Measurements from ENCODE around the gene C4B.
"Not testable (repeated sequence)": the region's sequence is repeated elsewhere in the genome, so short reads cannot be mapped to it uniquely, and the experiment has no call there.

Gene C4B

GRCh38 chr6:32037136-32037535 lies 22.5 kb downstream of the C4B start:
- DNase-seq (ENCODE audit: low spot score) = not testable (repeated sequence)

GRCh38 chr6:32037598-32038524 lies 23.3 kb downstream of the C4B start, which contains the start of gene CYP21A2:
CYP21A2 (plus strand) TSS chr6:32038415; CDS start chr6:32038423, 8 bp downstream.
- DNase-seq (ENCODE audit: low spot score) = not testable (repeated sequence)

DNA sequence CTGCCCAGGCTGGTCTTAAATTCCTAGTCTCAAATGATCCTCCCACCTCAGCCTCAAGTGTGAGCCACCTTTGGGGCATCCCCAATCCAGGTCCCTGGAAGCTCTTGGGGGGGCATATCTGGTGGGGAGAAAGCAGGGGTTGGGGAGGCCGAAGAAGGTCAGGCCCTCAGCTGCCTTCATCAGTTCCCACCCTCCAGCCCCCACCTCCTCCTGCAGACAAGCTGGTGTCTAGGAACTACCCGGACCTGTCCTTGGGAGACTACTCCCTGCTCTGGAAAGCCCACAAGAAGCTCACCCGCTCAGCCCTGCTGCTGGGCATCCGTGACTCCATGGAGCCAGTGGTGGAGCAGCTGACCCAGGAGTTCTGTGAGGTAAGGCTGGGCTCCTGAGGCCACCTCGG lies 24.3 kb downstream of the C4B start:
- not testable (repeated sequence) for DNase-seq (ENCODE audit: low spot score)

DNA sequence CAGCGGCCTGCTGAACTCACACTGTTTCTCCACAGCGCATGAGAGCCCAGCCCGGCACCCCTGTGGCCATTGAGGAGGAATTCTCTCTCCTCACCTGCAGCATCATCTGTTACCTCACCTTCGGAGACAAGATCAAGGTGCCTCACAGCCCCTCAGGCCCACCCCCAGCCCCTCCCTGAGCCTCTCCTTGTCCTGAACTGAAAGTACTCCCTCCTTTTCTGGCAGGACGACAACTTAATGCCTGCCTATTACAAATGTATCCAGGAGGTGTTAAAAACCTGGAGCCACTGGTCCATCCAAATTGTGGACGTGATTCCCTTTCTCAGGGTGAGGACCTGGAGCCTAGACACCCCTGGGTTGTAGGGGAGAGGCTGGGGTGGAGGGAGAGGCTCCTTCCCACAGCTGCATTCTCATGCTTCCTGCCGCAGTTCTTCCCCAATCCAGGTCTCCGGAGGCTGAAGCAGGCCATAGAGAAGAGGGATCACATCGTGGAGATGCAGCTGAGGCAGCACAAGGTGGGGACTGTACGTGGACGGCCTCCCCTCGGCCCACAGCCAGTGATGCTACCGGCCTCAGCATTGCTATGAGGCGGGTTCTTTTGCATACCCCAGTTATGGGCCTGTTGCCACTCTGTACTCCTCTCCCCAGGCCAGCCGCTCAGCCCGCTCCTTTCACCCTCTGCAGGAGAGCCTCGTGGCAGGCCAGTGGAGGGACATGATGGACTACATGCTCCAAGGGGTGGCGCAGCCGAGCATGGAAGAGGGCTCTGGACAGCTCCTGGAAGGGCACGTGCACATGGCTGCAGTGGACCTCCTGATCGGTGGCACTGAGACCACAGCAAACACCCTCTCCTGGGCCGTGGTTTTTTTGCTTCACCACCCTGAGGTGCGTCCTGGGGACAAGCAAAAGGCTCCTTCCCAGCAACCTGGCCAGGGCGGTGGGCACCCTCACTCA lies 25.0 kb downstream of the C4B start:
- DNase-seq (ENCODE audit: low spot score) = not testable (repeated sequence)

- not testable (repeated sequence) for DNase-seq (ENCODE audit: low spot score)
These were observed 25.9 kb downstream of the C4B start for GRCh38 chr6:32040299-32041049.

DNA sequence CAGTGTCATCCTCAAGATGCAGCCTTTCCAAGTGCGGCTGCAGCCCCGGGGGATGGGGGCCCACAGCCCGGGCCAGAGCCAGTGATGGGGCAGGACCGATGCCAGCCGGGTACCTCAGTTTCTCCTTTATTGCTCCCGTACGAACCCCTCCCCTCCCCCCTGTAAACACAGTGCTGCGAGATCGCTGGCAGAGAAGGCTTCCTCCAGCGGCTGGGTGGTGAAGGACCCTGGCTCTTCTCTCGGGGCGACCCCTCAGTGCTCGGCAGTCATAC lies 26.4 kb downstream of the C4B start:
- not testable (repeated sequence) for DNase-seq (ENCODE audit: low spot score)

DNA sequence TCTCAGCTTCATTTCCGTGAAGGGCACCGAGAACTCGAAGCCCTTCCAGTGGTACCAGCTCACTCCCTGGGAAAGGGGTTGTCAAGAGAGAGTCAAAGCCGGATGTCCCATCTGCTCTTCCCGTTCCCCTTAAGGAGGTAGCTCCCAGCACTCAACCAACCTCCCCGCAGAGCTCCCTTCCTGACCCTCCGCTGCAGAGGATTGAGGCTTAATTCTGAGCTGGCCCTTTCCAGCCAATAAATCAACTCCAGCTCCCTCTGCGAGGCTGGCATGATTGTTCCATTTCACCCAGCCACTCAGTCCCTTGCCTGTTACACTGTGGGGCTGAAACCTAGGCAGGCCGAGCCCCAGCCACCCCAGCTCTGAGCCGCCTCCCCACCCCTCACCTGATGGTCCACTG lies 26.8 kb downstream of the C4B start:
- not testable (repeated sequence) for DNase-seq (ENCODE audit: low spot score)

GRCh38 chr6:32042276-32042675 lies 27.7 kb downstream of the C4B start:
- not testable (repeated sequence) for DNase-seq (ENCODE audit: low spot score)

- DNase-seq (ENCODE audit: low spot score) = not testable (repeated sequence)
These were observed 29.2 kb downstream of the C4B start for GRCh38 chr6:32043589-32044380.

DNA sequence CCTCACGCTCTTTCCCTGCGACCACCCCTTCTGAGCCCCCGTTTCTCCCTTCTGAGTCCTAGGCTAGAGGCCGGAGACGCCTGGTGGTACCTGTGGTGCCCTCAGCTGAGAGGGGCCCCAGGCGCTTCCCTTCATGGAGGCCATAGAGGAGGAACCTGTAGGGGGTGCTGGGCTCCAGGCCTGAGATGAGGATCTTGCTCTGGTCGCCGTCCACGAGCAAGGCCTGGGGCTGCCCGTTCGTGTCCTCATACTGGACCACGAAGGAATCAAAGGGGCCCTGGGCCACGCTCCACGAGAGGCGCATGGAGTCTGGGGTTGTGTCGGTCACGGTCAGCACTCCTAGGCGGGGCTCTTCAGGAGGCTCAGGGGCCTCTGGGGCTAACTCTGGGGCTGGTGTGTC lies 30.3 kb downstream of the C4B start:
- DNase-seq (ENCODE audit: low spot score) = not testable (repeated sequence)

- DNase-seq (ENCODE audit: low spot score) = no peak
These were observed 31.3 kb downstream of the C4B start for GRCh38 chr6:32045811-32046449.

GRCh38 chr6:32046450-32047083 lies 32.0 kb downstream of the C4B start:
- no peak for DNase-seq (ENCODE audit: low spot score)

DNA sequence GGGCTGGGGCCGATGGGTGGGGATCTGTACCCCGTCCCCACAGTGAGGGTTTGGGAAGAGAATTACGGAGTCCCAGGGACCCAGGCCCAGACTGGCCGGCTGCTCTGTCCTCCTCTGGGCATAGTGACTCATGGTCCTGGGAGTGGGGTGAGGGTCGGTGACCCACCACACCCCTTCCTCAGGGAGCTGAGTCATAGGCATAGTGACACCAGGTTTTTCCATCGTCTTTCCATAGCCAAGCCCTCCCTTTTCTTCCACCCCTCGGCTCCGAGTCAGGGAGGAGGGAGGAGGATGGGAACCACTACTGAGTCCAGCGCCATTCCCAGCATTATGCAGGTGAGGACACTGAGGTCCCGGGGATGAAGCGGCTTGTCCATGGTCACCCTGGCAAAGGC lies 32.5 kb downstream of the C4B start:
- DNase-seq (ENCODE audit: low spot score) = no peak

DNA sequence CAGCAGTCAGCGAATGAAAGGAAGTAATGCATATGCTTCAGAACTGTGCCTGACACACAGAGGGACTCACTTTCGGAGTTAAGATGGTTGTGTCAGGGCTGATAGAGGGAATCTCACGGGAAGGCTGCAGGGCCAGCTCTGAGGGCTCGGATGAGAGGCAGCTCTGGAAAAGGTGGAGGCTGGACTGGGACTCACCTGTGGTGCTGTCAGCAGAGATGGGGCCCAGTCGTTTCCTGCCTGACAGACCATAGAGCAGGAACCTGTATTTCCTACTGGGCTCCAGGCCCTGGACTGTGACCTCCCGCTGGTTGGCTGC lies 32.9 kb downstream of the C4B start:
- no peak for DNase-seq (ENCODE audit: low spot score)

- peak; percentile 69 for DNase-seq (ENCODE audit: low spot score)
These were observed 33.5 kb downstream of the C4B start for GRCh38 chr6:32047855-32048766.

- DNase-seq (ENCODE audit: low spot score) = not testable (repeated sequence)
These were observed 34.6 kb downstream of the C4B start for GRCh38 chr6:32049149-32049548.

DNA sequence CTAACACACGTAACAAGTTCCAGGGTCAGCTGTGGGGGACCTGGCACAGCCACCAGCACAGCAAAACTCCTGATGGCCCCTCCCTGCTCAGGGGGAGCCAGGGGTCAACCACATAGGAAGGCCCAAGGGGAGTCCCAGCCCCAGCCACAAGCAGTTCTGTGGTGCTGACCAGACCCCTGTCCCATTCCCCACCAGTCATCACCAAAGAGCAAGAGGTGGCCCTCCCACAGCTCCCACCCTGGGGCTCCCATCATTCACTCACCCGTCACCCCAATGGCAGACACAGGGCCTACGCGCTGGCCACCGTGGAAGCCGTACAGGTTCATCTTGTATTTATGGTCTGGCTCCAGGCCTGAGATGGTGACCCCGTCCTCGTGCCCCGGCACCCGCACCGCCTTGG lies 35.1 kb downstream of the C4B start:
- not testable (repeated sequence) for DNase-seq (ENCODE audit: low spot score)

GRCh38 chr6:32050562-32050961 lies 36.0 kb downstream of the C4B start:
- no peak for DNase-seq (ENCODE audit: low spot score)

GRCh38 chr6:32052626-32053025 lies 38.0 kb downstream of the C4B start:
- DNase-seq (ENCODE audit: low spot score) = not testable (repeated sequence)
